Esophagus (tissue), 2 donors: ENCODE results near the gene FLNB. TPM values are rescaled to one million over a fixed set of nuclear protein-coding genes. Genes with fewer than 3 reads are reported as not detected.
"Not testable (repeated sequence)": the region's sequence is repeated elsewhere in the genome, so short reads cannot be mapped to it uniquely, and the experiment has no call there.

Experiments used
- H3K27ac ChIP-seq, 2 donors: one replicate each; pipeline ENCODE4 v1.5.1; 2013; ENCODE audit warnings: low read depth in 2 of 2, mild to moderate bottlenecking in 2 of 2, inconsistent platforms in 1 of 2, low read length in 1 of 2, moderate library complexity in 1 of 2
- H3K27me3 ChIP-seq, 2 donors: one replicate each; pipeline ENCODE4 v1.6.1; 2013; ENCODE audit warnings: low read length in 2 of 2, control low read depth in 1 of 2, mild to moderate bottlenecking in 1 of 2; ENCODE audit not compliant: insufficient read depth in 2 of 2, control insufficient read depth in 1 of 2
- H3K36me3 ChIP-seq, 2 donors: one replicate each; pipeline ENCODE4 v1.6.1; 2013; ENCODE audit warnings: low read length in 1 of 2; ENCODE audit not compliant: control insufficient read depth in 2 of 2, insufficient read depth in 2 of 2
- H3K4me1 ChIP-seq, 2 donors: one replicate each; pipeline ENCODE4 v1.6.1; 2013; ENCODE audit warnings: low read length in 1 of 2; ENCODE audit not compliant: control insufficient read depth in 2 of 2, insufficient read depth in 2 of 2
- H3K4me3 ChIP-seq, 2 donors: one replicate each; pipeline ENCODE4 v1.5.1; 2013; ENCODE audit warnings: low read length in 2 of 2, mild to moderate bottlenecking in 2 of 2, low read depth in 1 of 2, moderate library complexity in 1 of 2
- H3K9me3 ChIP-seq, 2 donors: one replicate each; pipeline ENCODE4 v1.6.1; 2013; ENCODE audit warnings: mild to moderate bottlenecking in 2 of 2, low read depth in 1 of 2, low read length in 1 of 2, moderate library complexity in 1 of 2; ENCODE audit not compliant: control insufficient read depth in 2 of 2, insufficient read depth in 1 of 2
- WGBS, 2 donors: extraction: QIAGEN DNeasy Blood & Tissue Kit; methylation state at CpG; one replicate each; pipeline ENCODE4 v1.1.7; 2013; 5-methylcytosine and 5-hydroxymethylcytosine counted together
- polyA plus RNA-seq, 2 donors: library from polyadenylated mRNA; stranded (reverse); fragments of 200-250 nt; gene quantifications; one replicate each; pipeline ENCODE4 v1.2.3, GENCODE V29; 2013
- donor health status: healthy with polysubstance abuse.
- donor health status: Bipolar disorder and iron deficiency.

The FLNB gene
- polyA plus RNA-seq, 2 donors, result 50.8 to 52.5 TPM

DNA sequence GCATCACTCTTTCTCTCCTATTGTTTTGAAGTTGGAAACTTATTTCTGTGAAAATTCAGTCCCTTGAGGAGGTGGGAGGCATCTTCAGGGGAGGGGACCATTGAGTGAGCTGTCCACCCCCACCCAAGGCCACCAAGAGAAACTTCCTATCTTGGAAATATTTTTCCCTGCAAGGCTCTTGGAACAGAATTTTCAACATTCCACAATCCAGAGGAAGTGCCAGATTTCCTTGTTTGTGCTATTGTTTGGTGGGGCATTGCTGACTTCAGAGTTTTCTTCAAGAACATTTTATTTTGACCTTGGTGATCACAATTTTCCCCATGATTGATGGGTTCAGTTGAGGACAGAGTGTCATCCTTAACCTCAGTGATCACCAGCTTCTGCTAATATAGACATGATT lies 190.6 kb downstream of the FLNB start:
- Histone ChIP-seq H3K4me1 (peaks cover 2 to 5% of the 10 kb centered on the region in 2 donors), H3K4me3 (no peak overlapping the region), H3K9me3 (peaks cover 0 to 3% of the 10 kb centered on the region in 2 donors), H3K36me3 (no peaks in the 10 kb centered on the region), H3K27me3 (no peaks in the 10 kb centered on the region), H3K27ac (peak overlapping the region in 1 of 2 donors; percentile 26)

GRCh38 chr3:58200121-58200709 lies 192.0 kb downstream of the FLNB start:
- no peak overlapping the region for H3K4me3 ChIP-seq
- no peaks in the 10 kb centered on the region for H3K36me3 ChIP-seq
- H3K9me3 ChIP-seq, result peaks cover 0 to 3% of the 10 kb centered on the region in 2 donors
- peaks cover 2 to 5% of the 10 kb centered on the region in 2 donors for H3K4me1 ChIP-seq
- H3K27ac ChIP-seq, result no peak overlapping the region
- no peaks in the 10 kb centered on the region for H3K27me3 ChIP-seq

GRCh38 chr3:58200846-58201355 lies 192.7 kb downstream of the FLNB start:
- H3K27me3 ChIP-seq, result no peaks in the 10 kb centered on the region
- H3K27ac ChIP-seq, result peak overlapping the region in 1 of 2 donors; percentile 40
- WGBS, 2 donors, result 40 to 41% methylated on average over 11 of the region's 11 CpGs
- peaks cover 0 to 3% of the 10 kb centered on the region in 2 donors for H3K9me3 ChIP-seq
- H3K36me3 ChIP-seq, result no peaks in the 10 kb centered on the region
- H3K4me1 ChIP-seq, result peaks cover 2 to 5% of the 10 kb centered on the region in 2 donors
- H3K4me3 ChIP-seq, result no peak overlapping the region

- H3K36me3 ChIP-seq, H3K27me3 ChIP-seq, H3K4me3 ChIP-seq, H3K9me3 ChIP-seq, H3K4me1 ChIP-seq, H3K27ac ChIP-seq: not testable (repeated sequence)
- 62 to 72% methylated on average over 3 of the region's 3 CpGs for WGBS, 2 donors
Observed at GRCh38 chr3:58201451-58201850, 193.2 kb downstream of the FLNB start.

DNA sequence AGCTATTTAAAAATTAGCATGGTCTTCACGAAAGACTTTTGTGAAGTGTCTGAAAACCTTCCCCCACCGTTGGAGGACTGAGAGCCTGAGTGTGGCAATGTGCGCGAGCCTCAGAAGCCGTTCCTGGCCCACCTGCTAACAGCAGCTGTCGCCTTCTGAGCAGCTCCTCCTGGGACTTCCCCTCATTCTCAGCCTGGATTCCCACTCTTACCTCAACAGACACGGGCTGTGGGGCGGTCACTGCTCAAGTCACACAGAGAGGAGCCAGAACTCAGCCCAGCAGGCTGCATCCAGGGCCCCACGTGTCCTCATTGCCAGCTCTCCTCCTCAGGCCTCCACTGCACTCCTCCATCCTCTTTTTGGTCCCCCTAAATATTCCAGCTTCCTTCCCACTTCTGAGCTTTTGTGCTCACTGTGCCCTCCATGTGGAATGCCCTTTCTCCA lies 194.7 kb downstream of the FLNB start:
- H3K4me1 ChIP-seq, result peaks cover 2 to 10% of the 10 kb centered on the region in 2 donors
- no peak overlapping the region for H3K4me3 ChIP-seq
- H3K9me3 ChIP-seq, result peaks cover 0 to 3% of the 10 kb centered on the region in 2 donors
- 80 to 84% methylated on average over 9 of the region's 9 CpGs for WGBS, 2 donors
- no peaks in the 10 kb centered on the region for H3K27me3 ChIP-seq
- H3K36me3 ChIP-seq, result no peaks in the 10 kb centered on the region
- H3K27ac ChIP-seq, result no peak overlapping the region

DNA sequence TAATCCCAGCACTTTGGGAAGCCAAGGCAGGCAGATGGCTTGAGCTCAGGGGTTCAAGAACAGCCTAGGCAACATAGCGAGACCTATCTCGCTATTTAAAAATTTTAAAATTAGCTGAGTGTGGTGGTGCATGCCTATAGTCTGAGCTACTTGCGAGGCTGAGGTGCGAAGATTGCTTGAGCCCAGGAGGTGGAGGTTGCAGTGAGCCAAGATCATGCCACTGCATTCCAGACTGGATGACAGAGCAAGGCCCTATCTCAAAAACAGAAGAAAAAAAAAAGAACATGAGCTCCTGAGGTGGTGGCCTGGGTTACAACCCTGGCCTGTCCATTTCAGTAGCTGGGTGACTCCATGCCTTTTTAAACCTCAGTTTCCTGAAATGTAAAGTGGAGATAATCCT lies 195.3 kb downstream of the FLNB start:
- H3K36me3 ChIP-seq, result no peaks in the 10 kb centered on the region
- H3K4me3 ChIP-seq, result no peak overlapping the region
- peaks cover 2 to 10% of the 10 kb centered on the region in 2 donors for H3K4me1 ChIP-seq
- no peak overlapping the region for H3K27ac ChIP-seq
- H3K27me3 ChIP-seq, result no peaks in the 10 kb centered on the region
- peaks cover 0 to 3% of the 10 kb centered on the region in 2 donors for H3K9me3 ChIP-seq
- WGBS, 2 donors, result 95 to 99% methylated on average over 4 of the region's 4 CpGs

DNA sequence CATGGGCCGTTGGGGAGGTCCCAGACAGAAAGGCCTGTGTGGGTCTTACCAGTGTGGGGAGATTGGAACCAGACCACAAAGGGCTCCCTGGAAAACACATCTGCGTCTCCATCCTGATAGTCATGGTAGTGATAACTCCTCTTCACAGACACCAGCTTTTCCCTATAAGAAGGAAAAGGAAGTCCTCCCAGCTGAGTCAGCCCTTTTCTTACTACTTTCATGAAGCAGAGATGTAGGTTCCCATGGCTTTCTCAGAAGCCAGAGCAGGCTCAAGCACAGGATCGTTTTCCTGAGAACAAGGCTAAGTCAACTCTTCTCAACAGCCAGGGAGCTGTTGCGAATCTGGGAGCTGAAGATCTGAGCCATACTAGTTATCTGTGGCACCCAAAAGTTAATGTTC lies 196.5 kb downstream of the FLNB start:
- Histone ChIP-seq H3K4me1 (peaks cover 3 to 10% of the 10 kb centered on the region in 2 donors), H3K4me3 (no peak overlapping the region), H3K27me3 (no peaks in the 10 kb centered on the region), H3K27ac (no peak overlapping the region), H3K9me3 (peaks cover 0 to 3% of the 10 kb centered on the region in 2 donors), H3K36me3 (no peaks in the 10 kb centered on the region)
- WGBS, 2 donors, result 89 to 91% methylated on average over 4 of the region's 4 CpGs

DNA sequence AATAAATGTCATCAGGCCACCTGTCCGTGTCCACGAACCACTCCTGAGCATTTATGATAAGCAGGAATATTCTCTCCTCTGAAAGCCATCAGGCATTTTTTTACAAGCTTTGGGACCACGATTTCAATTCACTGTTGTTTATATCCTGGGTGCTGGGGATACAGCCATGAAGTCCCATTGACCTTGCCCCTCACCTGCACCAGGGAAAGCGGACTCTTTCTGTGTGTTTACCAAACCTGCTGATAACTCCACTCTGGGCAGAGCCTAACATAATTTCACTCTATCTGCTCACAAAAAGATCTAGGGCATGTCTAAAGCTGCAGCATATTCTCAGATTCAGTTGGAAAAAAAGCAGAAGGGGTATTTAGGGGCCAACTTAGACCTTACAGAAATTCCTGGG lies 197.8 kb downstream of the FLNB start:
- H3K4me3 ChIP-seq, result no peak overlapping the region
- peaks cover 3 to 10% of the 10 kb centered on the region in 2 donors for H3K4me1 ChIP-seq
- WGBS, 2 donors, result 69 to 78% methylated on average over 4 of the region's 4 CpGs
- H3K9me3 ChIP-seq, result peaks cover 0 to 3% of the 10 kb centered on the region in 2 donors
- H3K36me3 ChIP-seq, result no peaks in the 10 kb centered on the region
- H3K27ac ChIP-seq, result peak overlapping the region in 1 of 2 donors; percentile 76
- H3K27me3 ChIP-seq, result no peaks in the 10 kb centered on the region

- no peaks in the 10 kb centered on the region for H3K36me3 ChIP-seq
- H3K27ac ChIP-seq, result peak overlapping the region; percentile 11 to 76
- peaks cover 0 to 3% of the 10 kb centered on the region in 2 donors for H3K9me3 ChIP-seq
- 49 to 64% methylated on average over 5 of the region's 5 CpGs for WGBS, 2 donors
- H3K4me3 ChIP-seq, result no peak overlapping the region
- peaks cover 3 to 12% of the 10 kb centered on the region in 2 donors for H3K4me1 ChIP-seq
- no peaks in the 10 kb centered on the region for H3K27me3 ChIP-seq
Observed at GRCh38 chr3:58206406-58207011, 198.3 kb downstream of the FLNB start.

GRCh38 chr3:58207954-58208353 lies 199.7 kb downstream of the FLNB start:
- Histone ChIP-seq H3K36me3 (no peaks in the 10 kb centered on the region), H3K4me3 (no peak overlapping the region), H3K27ac (no peak overlapping the region), H3K4me1 (peaks cover 3 to 12% of the 10 kb centered on the region in 2 donors), H3K9me3 (peaks cover 0 to 2% of the 10 kb centered on the region in 2 donors), H3K27me3 (no peaks in the 10 kb centered on the region)
- 87 to 90% methylated on average over 4 of the region's 4 CpGs for WGBS, 2 donors
